T-helper 1 cell treated with Interleukin-12 subunit alpha and Interleukin-12 subunit beta and Interleukin-4 antibody, amounts not matched to agents 30 ng/mL and 1 ng/mL, for 36 hours (primary cell): ENCODE measurements around the gene SSR1. TPM values are rescaled to one million over a fixed set of nuclear protein-coding genes. Genes with fewer than 3 reads are reported as not detected.
"Not testable (repeated sequence)": the region's sequence is repeated elsewhere in the genome, so short reads cannot be mapped to it uniquely, and the experiment has no call there.

Experiments used
- intact Hi-C: fragments of 100-400 bp; cut with micrococcal nuclease; formaldehyde crosslinking; loops from one replicate; pipeline ENCODE4 v1.15.1; 2024
- total RNA-seq: library from RNA; stranded (reverse); gene quantifications from 2 replicates; pipeline ENCODE4 v1.2.3, GENCODE V29; 2022

SSR1 gene
- total RNA-seq, 1 donor from 2014 or later = 176 TPM

GRCh38 chr6:7319406-7319805, 6.4 kb upstream of the SSR1 start:
- intact Hi-C loops = not testable (repeated sequence)

GRCh38 chr6:7317538-7317937, 4.5 kb upstream of the SSR1 start:
- intact Hi-C loops = no loop called here

- intact Hi-C loops = no loop called here
Observed at GRCh38 chr6:7316658-7317533, 3.9 kb upstream of the SSR1 start.

DNA sequence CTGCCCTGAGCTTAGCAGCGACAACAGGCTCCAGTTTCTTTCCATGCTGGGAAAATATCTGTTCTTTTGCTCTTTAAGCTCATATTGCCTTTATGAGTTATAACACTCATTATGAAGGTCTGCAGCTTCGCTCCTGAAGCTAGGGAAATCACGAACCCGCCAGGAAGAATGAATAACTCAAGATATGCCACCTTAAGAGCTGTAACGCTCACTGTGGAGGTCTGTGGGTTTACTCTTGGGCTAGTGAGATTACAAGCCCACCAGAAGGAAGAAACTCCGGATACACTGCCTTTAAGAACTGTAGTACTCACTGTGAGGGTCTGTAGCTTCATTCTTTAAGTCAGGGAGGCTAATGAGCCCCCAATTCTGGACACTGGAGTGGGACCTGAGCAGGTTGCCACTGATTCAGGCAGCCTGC, 3.0 kb upstream of the SSR1 start:
- intact Hi-C loops = no loop called here

GRCh38 chr6:7315087-7315947, 2.3 kb upstream of the SSR1 start:
- intact Hi-C loops = not testable (repeated sequence)

DNA sequence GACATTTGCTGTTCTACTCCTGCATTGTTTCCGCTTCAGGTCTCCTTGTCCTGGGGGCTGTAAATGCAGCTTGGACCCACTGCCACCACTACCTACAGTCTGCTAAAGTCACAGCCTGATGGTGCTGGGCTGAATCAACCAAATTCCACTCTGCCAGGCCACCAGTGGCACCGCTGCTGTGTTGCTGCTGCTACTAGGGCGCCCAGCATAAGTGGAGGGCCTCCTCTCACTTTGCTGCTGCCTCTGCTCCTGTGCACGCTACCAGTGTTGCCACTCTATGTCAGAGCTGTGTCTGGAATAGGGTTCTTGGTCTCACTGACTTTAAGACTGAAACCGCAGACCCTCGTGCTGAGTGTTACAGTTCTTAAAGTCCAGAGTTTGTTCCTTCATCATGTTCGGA, 1.4 kb upstream of the SSR1 start:
- intact Hi-C loops = no loop called here

- intact Hi-C loops = loop anchor here (1.0 to 2.0 kb wide), 10 partner anchors 31 to 1122 kb away; partner anchors contain the start of genes BLOC1S5, CAGE1, EEF1E1 and RIOK1
Observed at GRCh38 chr6:7313505-7314165, 636 bp upstream of the SSR1 start.

DNA sequence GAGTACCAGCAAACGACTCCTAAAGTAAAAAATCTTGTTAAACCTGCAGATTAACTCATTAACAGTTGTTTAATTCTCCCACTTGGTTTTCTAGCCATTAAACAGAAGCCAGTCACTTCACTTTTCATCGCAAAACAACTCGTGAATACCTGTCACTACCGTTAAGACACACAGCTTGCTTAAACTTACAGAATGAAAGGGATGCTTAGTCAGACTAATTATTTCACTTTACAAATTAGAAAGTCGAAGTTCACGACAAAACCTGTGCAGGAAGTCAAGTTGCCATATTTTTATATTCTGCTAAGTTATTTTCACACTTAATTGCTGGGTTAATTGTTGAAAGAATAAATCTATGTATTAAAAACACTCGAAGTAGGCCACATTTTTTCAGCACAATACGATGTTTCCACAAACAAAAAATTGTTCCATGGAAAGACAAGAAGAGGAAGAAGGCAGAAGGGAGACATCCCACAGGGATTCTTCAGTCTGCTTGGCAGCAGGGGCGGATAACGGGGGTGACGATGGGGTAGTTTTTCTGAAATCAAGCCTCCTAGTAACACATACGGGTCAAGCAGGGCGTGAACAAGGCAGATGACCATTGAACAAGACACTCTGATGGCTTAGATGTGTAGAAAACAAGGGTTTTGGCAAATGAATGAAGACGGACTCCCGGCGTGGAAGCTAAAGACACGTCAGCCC, 933 bp downstream of the SSR1 start:
- intact Hi-C loops = loop anchor here (2.0 kb wide), 1 partner anchor 205 kb away; the partner anchor contains the start of gene RREB1

DNA sequence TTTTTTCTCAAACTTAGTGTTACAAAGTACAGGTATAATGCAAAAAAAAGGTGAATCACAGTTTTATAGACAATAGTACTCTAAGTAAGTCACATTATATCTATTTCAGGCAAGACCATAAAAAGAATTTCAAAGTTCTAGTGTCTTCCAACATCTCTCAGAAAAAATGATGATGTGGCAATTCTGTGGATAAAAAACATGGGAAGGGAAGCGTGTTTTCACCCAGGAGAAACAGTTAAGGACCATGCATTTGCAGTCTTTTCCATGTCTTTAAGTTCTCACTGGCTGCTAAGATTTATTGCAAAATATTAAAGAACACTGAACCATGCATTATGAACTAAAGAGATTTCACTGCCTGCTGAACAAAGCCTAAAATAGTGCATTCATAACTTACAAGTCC, 1.8 kb downstream of the SSR1 start:
- intact Hi-C loops = no loop called here

DNA sequence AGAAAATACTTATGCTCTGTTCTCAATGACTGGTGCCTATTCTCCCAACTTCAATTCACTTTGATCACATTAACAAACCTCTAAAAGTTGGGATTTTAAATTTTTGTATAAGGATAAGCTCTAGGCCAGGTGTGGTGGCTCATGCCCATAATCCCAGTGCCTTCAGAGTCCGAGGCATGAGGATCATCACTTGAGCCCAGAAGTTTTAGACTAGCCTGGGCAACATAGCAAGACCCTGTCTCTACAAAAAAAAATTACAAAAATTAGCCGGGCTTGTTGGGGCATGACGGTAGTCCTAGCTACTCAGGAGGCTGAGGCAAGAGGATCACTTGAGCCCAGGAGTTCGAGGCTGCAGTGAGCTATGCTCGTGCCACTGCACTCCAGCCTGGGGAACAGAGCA, 3.9 kb downstream of the SSR1 start:
- intact Hi-C loops = no loop called here

DNA sequence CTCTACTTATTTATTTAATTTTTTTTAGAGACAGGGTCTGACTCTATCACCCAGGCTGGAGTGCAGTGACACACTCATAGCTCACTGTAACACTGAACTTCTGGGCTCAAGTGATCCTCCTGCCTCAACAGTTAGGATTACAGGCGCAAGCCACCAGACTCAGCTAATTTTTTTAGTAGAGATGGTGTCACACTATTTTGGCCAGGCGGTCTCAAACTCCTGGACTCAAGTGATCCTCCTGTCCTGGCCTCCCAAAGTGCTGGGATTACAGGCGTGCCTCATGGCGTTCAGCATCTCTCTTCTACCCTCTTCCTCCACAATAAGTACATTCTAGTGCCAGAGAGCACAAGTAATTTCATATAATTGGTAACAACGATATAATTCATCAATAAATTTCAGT, 5.5 kb downstream of the SSR1 start:
- intact Hi-C loops = no loop called here

DNA sequence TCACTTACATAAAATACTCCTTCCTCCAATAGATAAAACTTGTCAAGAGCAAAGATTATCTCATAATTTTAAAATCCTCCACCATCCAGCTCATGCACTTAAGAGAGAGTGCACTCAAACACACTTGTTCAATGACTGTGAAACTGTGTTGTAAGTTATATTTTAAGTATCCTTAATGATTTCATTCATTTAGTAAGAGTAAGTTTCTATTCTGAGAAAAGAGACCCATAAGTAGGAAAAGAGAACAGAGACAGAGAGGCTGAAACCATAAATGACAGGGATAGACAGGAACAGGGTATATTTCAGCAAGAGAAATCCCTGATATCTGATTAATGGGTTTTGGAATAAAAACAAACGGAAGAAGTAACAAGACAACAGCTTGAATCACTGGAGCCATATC, 8.2 kb downstream of the SSR1 start:
- intact Hi-C loops = no loop called here

DNA sequence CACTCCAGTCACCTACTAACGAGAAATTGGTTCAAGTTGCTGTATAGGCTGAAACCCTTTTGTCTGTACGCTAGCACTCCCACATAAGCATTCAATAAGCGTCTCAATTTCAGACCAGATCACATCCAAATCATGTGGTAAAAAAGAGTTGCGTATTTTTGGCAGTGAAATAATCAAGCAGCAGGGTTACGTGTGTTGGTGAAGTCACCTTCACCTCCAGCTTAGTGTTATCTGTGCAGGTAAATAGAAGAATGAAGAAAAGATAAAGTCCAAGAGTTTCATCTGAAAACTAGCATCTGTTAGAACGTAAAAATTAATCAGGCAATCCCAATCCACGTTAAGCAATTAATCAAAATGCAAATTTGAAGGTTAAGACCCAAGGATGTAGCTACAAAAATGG, 11.3 kb downstream of the SSR1 start:
- intact Hi-C loops = no loop called here

- intact Hi-C loops = no loop called here
Observed at GRCh38 chr6:7300926-7301325, 12.1 kb downstream of the SSR1 start.

- intact Hi-C loops = no loop called here
Observed at GRCh38 chr6:7298113-7298512, 14.9 kb downstream of the SSR1 start.

GRCh38 chr6:7296602-7297001, 16.4 kb downstream of the SSR1 start:
- intact Hi-C loops = no loop called here

- intact Hi-C loops = no loop called here
Observed at GRCh38 chr6:7295916-7296315, 17.1 kb downstream of the SSR1 start.

- intact Hi-C loops = loop anchor here (5.0 kb wide), 1 partner anchor 300 kb away; the partner anchor contains the start of gene SNRNP48
Observed at GRCh38 chr6:7292596-7293255, 20.3 kb downstream of the SSR1 start.

GRCh38 chr6:7290079-7290478, 22.9 kb downstream of the SSR1 start:
- intact Hi-C loops = loop anchor here (5.0 kb wide), 1 partner anchor 302 kb away; the partner anchor contains the start of gene SNRNP48

DNA sequence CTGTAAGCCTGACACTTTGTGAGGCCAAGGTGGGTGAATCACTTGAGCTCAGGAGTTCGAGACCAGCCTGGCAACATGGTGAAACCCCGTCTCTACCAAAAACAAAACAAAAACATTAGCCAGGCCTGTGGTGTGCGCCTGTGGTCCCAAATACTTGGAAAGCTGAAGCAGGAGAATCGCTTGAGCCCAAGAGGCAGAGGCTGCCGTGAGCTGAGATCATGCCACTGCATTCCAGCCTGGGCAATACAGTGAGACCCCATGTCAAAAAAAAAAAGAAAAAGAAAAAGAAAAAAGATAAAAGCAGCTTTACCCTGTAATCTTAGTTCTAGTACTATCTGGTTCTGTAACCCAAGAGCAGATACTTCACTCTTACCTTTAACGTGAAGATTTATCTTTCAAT, 27.6 kb downstream of the SSR1 start:
- intact Hi-C loops = no loop called here
